ENCODE results near the gene DUX4. TPM values are rescaled to one million over a fixed set of nuclear protein-coding genes. Genes with fewer than 3 reads are reported as not detected.
"Not testable (repeated sequence)": the region's sequence is repeated elsewhere in the genome, so short reads cannot be mapped to it uniquely, and the experiment has no call there.

Gene DUX4
- total RNA-seq (2021; ENCODE audit: unreplicated experiment) = not detected
- not detected in 2 replicates for polyA plus RNA-seq (2012)
- not detected for Bru-seq, nascent RNA
- BruChase-seq, experiment 1, labeled RNA remaining after a 6-hour chase = not detected
- BruChase-seq, experiment 2, labeled RNA remaining after a 2-hour chase = not detected
- long read RNA-seq = 0 reads

DNA sequence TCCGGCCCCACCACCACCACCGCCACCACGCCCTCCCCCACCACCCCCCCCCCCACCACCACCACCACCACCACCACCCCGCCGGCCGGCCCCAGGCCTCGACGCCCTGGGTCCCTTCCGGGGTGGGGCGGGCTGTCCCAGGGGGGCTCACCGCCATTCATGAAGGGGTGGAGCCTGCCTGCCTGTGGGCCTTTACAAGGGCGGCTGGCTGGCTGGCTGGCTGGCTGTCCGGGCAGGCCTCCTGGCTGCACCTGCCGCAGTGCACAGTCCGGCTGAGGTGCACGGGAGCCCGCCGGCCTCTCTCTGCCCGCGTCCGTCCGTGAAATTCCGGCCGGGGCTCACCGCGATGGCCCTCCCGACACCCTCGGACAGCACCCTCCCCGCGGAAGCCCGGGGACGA, at the start of gene DUX4:
Gene DUX4 (plus strand): TSS at position 347 of the 400 bp plus-strand sequence. CDS start 0 bp downstream, at position 347.
- H3K36me3 ChIP-seq (ENCODE audit: control insufficient read depth in 1 of 2, insufficient read depth in 2 of 2, low read length in 2 of 2); H3K9ac ChIP-seq (ENCODE audit: low read length); POLR2A ChIA-PET; intact Hi-C loops (cut with micrococcal nuclease); H3K27me3 ChIP-seq (ENCODE audit: insufficient read depth, low read length); H3K4me2 ChIP-seq (ENCODE audit: low read length); H3K4me1 ChIP-seq (ENCODE audit: control insufficient read depth in 1 of 2, insufficient read depth in 2 of 2, low read length in 2 of 2); H3K9me3 ChIP-seq (ENCODE audit: control insufficient read depth in 1 of 2, insufficient read depth in 1 of 2, low read depth in 1 of 2, low read length in 2 of 2); ATAC-seq; RAD21 ChIA-PET (ENCODE audit: low non-redundant PET in 1 of 2, low total read pairs in 2 of 2, uncharacterized antibody in 2 of 2, unreplicated experiment in 2 of 2); H3K4me3 ChIP-seq (replicated peaks in 1 of 2; ENCODE audit: low read depth in 1 of 2, low read length in 2 of 2); H2AFZ ChIP-seq (ENCODE audit: low read depth, low read length, poor library complexity, severe bottlenecking); DNase-seq (ENCODE audit: low read depth, low spot score); H4K20me1 ChIP-seq (ENCODE audit: insufficient read depth); H3K9me2 ChIP-seq (ENCODE audit: insufficient read depth); H3K27ac ChIP-seq (ENCODE audit: low read depth, low read length); CTCF ChIA-PET; BruUV-seq (replicated peaks); H3K79me2 ChIP-seq (ENCODE audit: insufficient read depth, low read length): not testable (repeated sequence)

GRCh38 chr4:190175436-190175835, 1.9 kb downstream of the DUX4 start:
- H3K27me3 ChIP-seq (ENCODE audit: insufficient read depth, low read length); H3K79me2 ChIP-seq (ENCODE audit: insufficient read depth, low read length); H4K20me1 ChIP-seq (ENCODE audit: insufficient read depth); H3K9me3 ChIP-seq (ENCODE audit: control insufficient read depth in 1 of 2, insufficient read depth in 1 of 2, low read depth in 1 of 2, low read length in 2 of 2); POLR2A ChIA-PET; H3K27ac ChIP-seq (ENCODE audit: low read depth, low read length); H3K4me2 ChIP-seq (ENCODE audit: low read length); CTCF ChIA-PET; H3K4me1 ChIP-seq (ENCODE audit: control insufficient read depth in 1 of 2, insufficient read depth in 2 of 2, low read length in 2 of 2); intact Hi-C loops (cut with micrococcal nuclease); H2AFZ ChIP-seq (ENCODE audit: low read depth, low read length, poor library complexity, severe bottlenecking); ATAC-seq; H3K36me3 ChIP-seq (ENCODE audit: control insufficient read depth in 1 of 2, insufficient read depth in 2 of 2, low read length in 2 of 2); BruUV-seq (replicated peaks); H3K9me2 ChIP-seq (ENCODE audit: insufficient read depth); DNase-seq (ENCODE audit: low read depth, low spot score); H3K4me3 ChIP-seq (replicated peaks in 1 of 2; ENCODE audit: low read depth in 1 of 2, low read length in 2 of 2); RAD21 ChIA-PET (ENCODE audit: low non-redundant PET in 1 of 2, low total read pairs in 2 of 2, uncharacterized antibody in 2 of 2, unreplicated experiment in 2 of 2); H3K9ac ChIP-seq (ENCODE audit: low read length): not testable (repeated sequence)
